ENCODE measurements around the gene SHROOM1.

- TF ChIP-seq EZH2 (optimal IDR thresholded peaks at IDR 0.05; ENCODE audit: low read depth, low read length) = no peak
- TF ChIP-seq CTCF (IDR thresholded peaks at IDR 0.05; ENCODE audit: low read length) = no peak
Measured at GRCh38 chr5:132837868-132838267, 7.4 kb upstream of the SHROOM1 start.
